WTC11 (cell line): ENCODE results near the gene STXBP6. TPM values are rescaled to one million over a fixed set of nuclear protein-coding genes. Genes with fewer than 3 reads are reported as not detected.

Experiments
- ATAC-seq: fragments of 200-7000 bp; cut with Tn5 transposase; 2 replicates; pipeline ENCODE4 v1.10.0; 2021; ENCODE audit warnings: mild to moderate bottlenecking, moderate library complexity
- CTCF ChIA-PET: fragments of 300-600 bp; sonication (Branson Sonifier 250); formaldehyde crosslinking; loops from one replicate; lab custom pipeline; 2021; ENCODE audit warnings: antibody characterized with exemption; lab: Charles Lee
- POLR2A ChIA-PET: fragments of 350-600 bp; sonication (Branson Sonifier 250); formaldehyde crosslinking; loops from one replicate; lab custom pipeline; 2021; ENCODE audit warnings: antibody characterized with exemption; lab: Charles Lee
- DNase-seq: peaks from one replicate; pipeline ENCODE4 v3.0.0; 2021; ENCODE audit warnings: low spot score
- H3K27ac Mint-ChIP-seq: 2 replicates; pipeline ENCODE4 v1.8.0; 2021; ENCODE audit warnings: mixed read lengths
- H3K27me3 Mint-ChIP-seq: 2 replicates; pipeline ENCODE4 v1.8.0; 2021; ENCODE audit warnings: low read depth, mild to moderate bottlenecking, moderate library complexity, mixed read lengths
- H3K36me3 Mint-ChIP-seq: 2 replicates; pipeline ENCODE4 v1.8.0; 2021; ENCODE audit warnings: mixed read lengths
- H3K4me1 Mint-ChIP-seq: 2 replicates; pipeline ENCODE4 v1.8.0; 2022; ENCODE audit warnings: mixed read lengths
- H3K4me3 Mint-ChIP-seq: 2 replicates; pipeline ENCODE4 v1.8.0; 2021; ENCODE audit warnings: mild to moderate bottlenecking, moderate library complexity, mixed read lengths
- H3K9me3 Mint-ChIP-seq: 2 replicates; pipeline ENCODE4 v1.8.0; 2021; ENCODE audit warnings: mixed read lengths
- AR ChIP-seq: fragments of 250-450 bp; sonication (Bioruptor Pico); IDR thresholded peaks from 2 replicates; pipeline ENCODE4 v1.9.0; 2021; ENCODE audit warnings: mild to moderate bottlenecking
- ARID4B ChIP-seq: sonication (generic); formaldehyde crosslinking; IDR thresholded peaks from 2 replicates; pipeline ENCODE4 v1.8.0; 2023; ENCODE audit warnings: missing genetic modification reagents, mild to moderate bottlenecking, borderline replicate concordance
- ATF6 ChIP-seq: sonication (generic); formaldehyde crosslinking; IDR thresholded peaks from 2 replicates; pipeline ENCODE4 v1.8.1; 2023; ENCODE audit warnings: mild to moderate bottlenecking, missing genetic modification reagents
- CTCF ChIP-seq: fragments of 200-600 bp; IDR thresholded peaks from 2 replicates; pipeline ENCODE4 v1.8.0; 2022; ENCODE audit warnings: antibody characterized with exemption
- ETV6 ChIP-seq: sonication (generic); formaldehyde crosslinking; IDR thresholded peaks from 2 replicates; pipeline ENCODE4 v1.8.1; 2022; ENCODE audit warnings: mild to moderate bottlenecking, missing genetic modification reagents
- GTF2I ChIP-seq: fragments of 250-450 bp; sonication (Bioruptor Pico); conservative IDR thresholded peaks from 2 replicates; pipeline ENCODE4 v1.4.0; 2021; ENCODE audit warnings: mild to moderate bottlenecking
- MYBL2 ChIP-seq: sonication (generic); formaldehyde crosslinking; IDR thresholded peaks from 2 replicates; pipeline ENCODE4 v1.8.1; 2023; ENCODE audit warnings: mild to moderate bottlenecking, moderate library complexity, missing genetic modification reagents
- NR2C2 ChIP-seq: sonication (generic); formaldehyde crosslinking; IDR thresholded peaks from 2 replicates; pipeline ENCODE4 v1.8.0; 2022; ENCODE audit warnings: mild to moderate bottlenecking, missing genetic modification reagents
- PRDM15 ChIP-seq: sonication (generic); formaldehyde crosslinking; IDR thresholded peaks from 2 replicates; pipeline ENCODE4 v1.8.0; 2022; ENCODE audit warnings: missing genetic modification reagents
- ZBTB21 ChIP-seq: sonication (generic); formaldehyde crosslinking; IDR thresholded peaks from 2 replicates; pipeline ENCODE4 v1.8.1; 2023; ENCODE audit warnings: mild to moderate bottlenecking, missing genetic modification reagents, borderline replicate concordance
- ZMAT4 ChIP-seq: fragments of 250-450 bp; sonication (Bioruptor Pico); IDR thresholded peaks from 2 replicates; pipeline ENCODE4 v1.9.0; 2021; ENCODE audit warnings: mild to moderate bottlenecking
- ZNF416 ChIP-seq: fragments of 250-450 bp; sonication (Bioruptor Pico); IDR thresholded peaks from 2 replicates; pipeline ENCODE4 v1.9.0; 2021; ENCODE audit warnings: mild to moderate bottlenecking, inconsistent platforms
- ZNF423 ChIP-seq: fragments of 250-450 bp; sonication (Bioruptor Pico); IDR thresholded peaks from 2 replicates; pipeline ENCODE4 v2.1.2; 2022; ENCODE audit warnings: mild to moderate bottlenecking, moderate library complexity
- ZSCAN18 ChIP-seq: fragments of 250-450 bp; sonication (Bioruptor Pico); IDR thresholded peaks from 2 replicates; pipeline ENCODE4 v2.1.2; 2022; ENCODE audit warnings: mild to moderate bottlenecking, moderate library complexity
- total RNA-seq: library from RNA; stranded (reverse); gene quantifications from 3 replicates; pipeline ENCODE4 v1.2.3, GENCODE V29; 2021

STXBP6 gene
- total RNA-seq, 1 experiment from 2014 or later = 4.2 TPM

- H3K27me3 Mint-ChIP-seq = no peaks in the 10 kb centered on the region
- no peak overlapping the region for H3K27ac Mint-ChIP-seq
- DNase-seq = no peak
- ChIA-PET CTCF (no interaction called here), POLR2A (no interaction called here)
- ATAC-seq = no peak
- TF ChIP-seq AR (no peak), ETV6 (CRISPR knock-in tag) (no peak), GTF2I (CRISPR knock-in tag) (no peak), CTCF (no peak), ZMAT4 (no peak), NR2C2 (CRISPR knock-in tag) (no peak), ZNF423 (CRISPR knock-in tag) (no peak), ZSCAN18 (CRISPR knock-in tag) (no peak), PRDM15 (CRISPR knock-in tag) (no peak), ZNF416 (no peak), MYBL2 (CRISPR knock-in tag) (no peak), ATF6 (CRISPR knock-in tag) (no peak), ARID4B (CRISPR knock-in tag) (no peak), ZBTB21 (CRISPR knock-in tag) (no peak)
- peaks cover 4% of the 10 kb centered on the region; the same call in 1 of the 2 replicates for H3K36me3 Mint-ChIP-seq
- H3K4me1 Mint-ChIP-seq = peaks cover 29% of the 10 kb centered on the region
- no peak overlapping the region for H3K4me3 Mint-ChIP-seq
- H3K9me3 Mint-ChIP-seq = peaks cover 8% of the 10 kb centered on the region
These were observed 92.1 kb downstream of the STXBP6 start for GRCh38 chr14:24957814-24958213.
